RWPE1 (cell line): Measurements from ENCODE around the gene LRRC51.

Experiments used
- CTCF ChIA-PET: fragments of 350-600 bp; sonication (Branson Sonifier 250); formaldehyde crosslinking; extraction: SDS; loops from one replicate; lab custom pipeline; 2021; lab: Yijun Ruan, JAX
- POLR2A ChIA-PET: fragments of 400-600 bp; formaldehyde crosslinking; extraction: SDS; loops from one replicate; lab custom pipeline; 2020; ENCODE audit warnings: antibody characterized with exemption; ENCODE audit not compliant: low non-redundant PET; lab: Yijun Ruan, JAX
- DNase-seq: peaks from one replicate; pipeline ENCODE4 v3.0.0; 2012; ENCODE audit warnings: low spot score
- H3K27ac ChIP-seq: fragments of 450-650 bp; 2 replicates; pipeline ENCODE4 v1.5.1; 2017
- TF ChIP-seq, protein P1 (sequence below): fragments of 450-650 bp; conservative IDR thresholded peaks from 2 replicates; pipeline ENCODE4 v1.5.1; 2017; ENCODE audit warnings: low read depth, mild to moderate bottlenecking

LRRC51 gene

DNA sequence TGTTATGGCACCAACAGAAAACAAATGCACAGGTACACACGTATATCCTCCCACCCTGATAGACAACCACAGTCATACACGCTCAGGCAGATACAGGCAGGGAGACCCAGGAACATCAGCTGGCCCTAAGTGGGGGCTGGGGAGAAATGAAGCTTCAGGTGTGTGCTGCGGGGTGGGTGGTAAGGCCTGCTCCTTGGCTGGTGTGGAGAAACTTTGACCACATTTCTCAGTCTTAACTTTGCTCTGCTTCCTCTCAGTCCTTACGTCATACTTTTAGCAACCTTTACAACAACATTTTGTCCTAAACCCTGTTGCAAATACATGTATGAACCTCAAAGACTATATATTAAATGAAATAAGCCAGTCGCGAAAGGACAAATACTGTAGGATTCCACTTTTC is 38.5 kb downstream of the LRRC51 start:
- ChIA-PET POLR2A (no interaction called here), CTCF (interaction anchor here (0.7 kb wide), 1 partner anchor 1257 kb away, joined by 5 read pairs; no protein-coding TSS in a partner anchor)
- DNase-seq, result no peak
- TF ChIP-seq, protein P1, sequence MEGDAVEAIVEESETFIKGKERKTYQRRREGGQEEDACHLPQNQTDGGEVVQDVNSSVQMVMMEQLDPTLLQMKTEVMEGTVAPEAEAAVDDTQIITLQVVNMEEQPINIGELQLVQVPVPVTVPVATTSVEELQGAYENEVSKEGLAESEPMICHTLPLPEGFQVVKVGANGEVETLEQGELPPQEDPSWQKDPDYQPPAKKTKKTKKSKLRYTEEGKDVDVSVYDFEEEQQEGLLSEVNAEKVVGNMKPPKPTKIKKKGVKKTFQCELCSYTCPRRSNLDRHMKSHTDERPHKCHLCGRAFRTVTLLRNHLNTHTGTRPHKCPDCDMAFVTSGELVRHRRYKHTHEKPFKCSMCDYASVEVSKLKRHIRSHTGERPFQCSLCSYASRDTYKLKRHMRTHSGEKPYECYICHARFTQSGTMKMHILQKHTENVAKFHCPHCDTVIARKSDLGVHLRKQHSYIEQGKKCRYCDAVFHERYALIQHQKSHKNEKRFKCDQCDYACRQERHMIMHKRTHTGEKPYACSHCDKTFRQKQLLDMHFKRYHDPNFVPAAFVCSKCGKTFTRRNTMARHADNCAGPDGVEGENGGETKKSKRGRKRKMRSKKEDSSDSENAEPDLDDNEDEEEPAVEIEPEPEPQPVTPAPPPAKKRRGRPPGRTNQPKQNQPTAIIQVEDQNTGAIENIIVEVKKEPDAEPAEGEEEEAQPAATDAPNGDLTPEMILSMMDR, result no peak
- no peak overlapping the region for H3K27ac ChIP-seq

DNA sequence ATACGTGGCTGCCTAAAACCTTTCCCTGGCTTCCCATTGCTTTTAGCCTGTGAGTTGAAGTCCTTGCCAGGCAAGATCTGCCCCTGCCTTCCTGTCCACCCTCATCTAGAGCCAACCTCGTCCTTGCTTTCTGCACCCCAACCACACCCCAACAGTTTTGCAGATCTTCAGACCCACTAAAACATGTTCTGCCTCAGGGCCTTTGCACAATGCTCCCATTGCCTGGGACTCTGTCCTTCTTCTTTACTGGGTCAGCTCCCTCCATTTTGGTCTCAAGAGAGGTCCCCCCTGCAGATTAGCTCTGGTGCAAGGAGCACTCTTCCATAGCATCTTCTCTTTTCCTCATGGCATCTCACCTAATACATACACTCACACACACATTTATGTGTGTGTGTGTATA is 40.3 kb downstream of the LRRC51 start:
- no peak overlapping the region for H3K27ac ChIP-seq
- no peak for DNase-seq
- ChIA-PET CTCF (no interaction called here), POLR2A (no interaction called here)
- TF ChIP-seq, protein P1, result no peak

DNA sequence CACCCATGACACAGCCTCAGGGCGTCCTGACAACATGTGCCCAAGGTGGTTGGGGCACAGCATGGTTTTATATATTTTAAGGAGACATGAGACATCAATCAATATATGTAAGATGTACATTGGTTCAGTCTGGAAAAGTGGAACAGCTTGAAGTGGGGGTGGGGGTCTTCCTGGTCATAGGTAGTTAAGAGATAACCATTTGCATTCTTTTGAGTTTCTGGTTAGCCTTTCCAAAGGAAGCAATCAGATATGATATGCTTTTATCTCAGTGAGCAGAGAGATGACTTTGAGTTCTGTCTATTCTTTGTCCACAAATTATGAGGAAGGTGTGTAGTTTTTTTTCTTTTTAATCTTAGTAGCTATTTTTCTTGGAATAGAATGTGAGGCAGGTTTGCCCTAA is 42.0 kb downstream of the LRRC51 start:
- no peak for DNase-seq
- POLR2A ChIA-PET, result no interaction called here
- CTCF ChIA-PET, result interaction anchor here (0.6 to 0.7 kb wide), 2 partner anchors 37 to 101 kb away, joined by 3 read pairs; no protein-coding TSS in a partner anchor
- TF ChIP-seq, protein P1, result no peak
- H3K27ac ChIP-seq, result no peak overlapping the region

DNA sequence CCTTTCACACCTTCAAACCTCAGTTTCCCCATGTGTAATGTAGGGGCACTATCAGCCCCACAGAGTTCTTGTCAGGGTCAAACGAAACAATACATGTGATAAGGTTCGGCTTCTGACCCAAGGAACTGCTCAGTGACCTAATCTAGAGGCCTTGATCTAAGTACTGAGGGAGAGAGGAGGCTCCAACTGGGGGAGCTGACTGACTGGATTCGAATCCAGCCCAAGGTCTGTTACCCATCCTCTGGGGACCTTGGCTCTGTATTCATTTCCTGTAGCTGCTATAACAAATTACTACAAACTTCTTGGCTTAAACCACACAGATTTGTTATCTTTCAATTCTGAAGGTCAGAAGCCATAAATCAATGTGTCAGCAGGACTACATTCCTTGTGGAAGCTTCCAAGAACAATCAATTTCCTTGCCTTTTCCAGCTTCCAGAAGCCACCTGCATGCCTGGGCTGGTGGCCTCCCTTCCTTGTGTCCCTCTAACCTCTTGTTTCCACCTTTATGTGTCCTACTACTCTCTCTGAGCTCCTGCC is 42.5 kb downstream of the LRRC51 start:
- H3K27ac ChIP-seq, result no peak overlapping the region
- POLR2A ChIA-PET, result no interaction called here
- CTCF ChIA-PET, result interaction anchor here (0.7 kb wide), 1 partner anchor 37 kb away, joined by 3 read pairs; no protein-coding TSS in a partner anchor
- TF ChIP-seq, protein P1, result no peak
- DNase-seq, result no peak

DNA sequence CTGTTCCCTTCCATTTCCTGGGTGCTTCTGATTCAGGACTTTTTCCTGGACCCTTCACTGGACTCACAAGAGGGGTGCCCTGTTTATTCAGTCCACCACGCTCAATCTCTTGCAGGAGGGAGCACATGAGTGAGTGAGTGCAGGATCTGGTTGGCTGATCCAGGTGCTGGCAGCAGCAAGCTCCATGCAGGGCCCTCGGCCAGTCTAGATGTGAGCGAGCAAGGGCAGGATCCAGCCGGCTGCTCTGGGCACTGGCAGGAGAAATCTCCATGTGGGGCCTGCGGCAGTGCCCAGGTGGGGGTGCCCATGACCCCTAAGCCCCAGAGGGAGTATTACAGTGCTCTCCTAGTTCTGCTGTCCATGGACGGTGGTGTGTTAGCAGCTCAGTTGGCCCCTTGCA is 43.4 kb downstream of the LRRC51 start:
- POLR2A ChIA-PET, result no interaction called here
- H3K27ac ChIP-seq, result no peak overlapping the region
- TF ChIP-seq, protein P1, result no peak
- no peak for DNase-seq
- CTCF ChIA-PET, result no interaction called here

DNA sequence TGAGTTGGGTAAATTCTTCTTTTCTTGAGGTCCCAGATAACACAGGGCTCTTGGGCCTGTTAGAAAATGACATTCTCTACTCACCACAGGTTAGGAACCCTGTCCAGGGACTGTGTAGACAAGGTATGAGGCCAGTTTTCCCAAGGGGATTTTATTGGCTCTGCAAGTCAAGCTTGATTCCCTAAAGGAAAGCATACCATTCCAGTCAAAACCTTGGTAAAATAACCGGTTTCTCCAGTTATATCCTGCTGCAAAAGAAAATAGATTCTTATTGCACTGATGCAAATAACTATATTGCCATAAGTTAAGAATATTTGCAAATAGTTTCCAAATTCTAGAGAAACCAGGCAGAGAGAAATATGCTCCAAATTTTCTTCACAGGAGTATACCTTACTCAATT is 45.3 kb downstream of the LRRC51 start:
- ChIA-PET POLR2A (no interaction called here), CTCF (interaction anchor here (0.6 to 1.1 kb wide), 3 partner anchors 17 to 34 kb away, joined by 3 to 5 read pairs (median 3); no protein-coding TSS in a partner anchor)
- H3K27ac ChIP-seq, result no peak overlapping the region
- no peak for DNase-seq
- TF ChIP-seq, protein P1, result no peak
